HCT116 (cell line): ENCODE measurements around the gene POFUT2.

Experiments used
- EZH2 ChIP-seq: fragments of 200-600 bp; sonication (generic); IDR thresholded peaks from 2 replicates; pipeline ENCODE4 v1.6.1; 2017; ENCODE audit warnings: antibody characterized with exemption, mixed run types
- TF ChIP-seq, protein P1 (sequence below): IDR thresholded peaks from 2 replicates; pipeline ENCODE4 v1.6.1; 2012; ENCODE audit warnings: low read depth

GRCh38 chr21:45313682-45314081 is 26.0 kb upstream of the POFUT2 start:
- TF ChIP-seq, protein P1, sequence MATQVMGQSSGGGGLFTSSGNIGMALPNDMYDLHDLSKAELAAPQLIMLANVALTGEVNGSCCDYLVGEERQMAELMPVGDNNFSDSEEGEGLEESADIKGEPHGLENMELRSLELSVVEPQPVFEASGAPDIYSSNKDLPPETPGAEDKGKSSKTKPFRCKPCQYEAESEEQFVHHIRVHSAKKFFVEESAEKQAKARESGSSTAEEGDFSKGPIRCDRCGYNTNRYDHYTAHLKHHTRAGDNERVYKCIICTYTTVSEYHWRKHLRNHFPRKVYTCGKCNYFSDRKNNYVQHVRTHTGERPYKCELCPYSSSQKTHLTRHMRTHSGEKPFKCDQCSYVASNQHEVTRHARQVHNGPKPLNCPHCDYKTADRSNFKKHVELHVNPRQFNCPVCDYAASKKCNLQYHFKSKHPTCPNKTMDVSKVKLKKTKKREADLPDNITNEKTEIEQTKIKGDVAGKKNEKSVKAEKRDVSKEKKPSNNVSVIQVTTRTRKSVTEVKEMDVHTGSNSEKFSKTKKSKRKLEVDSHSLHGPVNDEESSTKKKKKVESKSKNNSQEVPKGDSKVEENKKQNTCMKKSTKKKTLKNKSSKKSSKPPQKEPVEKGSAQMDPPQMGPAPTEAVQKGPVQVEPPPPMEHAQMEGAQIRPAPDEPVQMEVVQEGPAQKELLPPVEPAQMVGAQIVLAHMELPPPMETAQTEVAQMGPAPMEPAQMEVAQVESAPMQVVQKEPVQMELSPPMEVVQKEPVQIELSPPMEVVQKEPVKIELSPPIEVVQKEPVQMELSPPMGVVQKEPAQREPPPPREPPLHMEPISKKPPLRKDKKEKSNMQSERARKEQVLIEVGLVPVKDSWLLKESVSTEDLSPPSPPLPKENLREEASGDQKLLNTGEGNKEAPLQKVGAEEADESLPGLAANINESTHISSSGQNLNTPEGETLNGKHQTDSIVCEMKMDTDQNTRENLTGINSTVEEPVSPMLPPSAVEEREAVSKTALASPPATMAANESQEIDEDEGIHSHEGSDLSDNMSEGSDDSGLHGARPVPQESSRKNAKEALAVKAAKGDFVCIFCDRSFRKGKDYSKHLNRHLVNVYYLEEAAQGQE = no peak
- no peak for TF ChIP-seq EZH2
